Endodermal cell (in vitro differentiated cells): Measurements from ENCODE around the gene GBP7. TPM values are rescaled to one million over a fixed set of nuclear protein-coding genes. Genes with fewer than 3 reads are reported as not detected.

Experiments
- DNase-seq: peaks from one replicate; pipeline ENCODE4 v3.0.0-alpha.2; 2017
- H3K27ac ChIP-seq: 2 replicates; pipeline ENCODE4 v1.5.1; 2013; ENCODE audit warnings: mild to moderate bottlenecking, low read depth, low read length, moderate library complexity
- H3K27me3 ChIP-seq: 2 replicates; pipeline ENCODE4 v1.6.1; 2013; ENCODE audit warnings: mild to moderate bottlenecking, low read length, moderate library complexity; ENCODE audit not compliant: insufficient read depth, control insufficient read depth, poor library complexity, severe bottlenecking
- H3K36me3 ChIP-seq: 2 replicates; pipeline ENCODE4 v1.7.0; 2013; ENCODE audit warnings: mild to moderate bottlenecking, low read length, moderate library complexity; ENCODE audit not compliant: control insufficient read depth, insufficient read depth
- H3K4me1 ChIP-seq: one replicate; pipeline ENCODE4 v1.7.0; 2013; ENCODE audit warnings: low read length; ENCODE audit not compliant: control insufficient read depth, insufficient read depth
- H3K4me3 ChIP-seq: 2 replicates; pipeline ENCODE4 v1.5.1; 2013; ENCODE audit warnings: mild to moderate bottlenecking, low read length, moderate library complexity
- H3K9ac ChIP-seq: 2 replicates; pipeline ENCODE4 v1.6.1; 2013; ENCODE audit warnings: mild to moderate bottlenecking, low read length, moderate library complexity; ENCODE audit not compliant: poor library complexity, severe bottlenecking; ENCODE audit errors: extremely low read depth
- H3K9me3 ChIP-seq: 2 replicates; pipeline ENCODE4 v1.6.1; 2013; ENCODE audit warnings: mild to moderate bottlenecking, low read length, moderate library complexity; ENCODE audit not compliant: control insufficient read depth
- H3K27ac Mint-ChIP-seq: 2 replicates; pipeline ENCODE4 v1.8.0; 2020; ENCODE audit warnings: mixed read lengths
- H3K27me3 Mint-ChIP-seq: 2 replicates; pipeline ENCODE4 v1.8.0; 2021; ENCODE audit warnings: mild to moderate bottlenecking, mixed read lengths; ENCODE audit not compliant: insufficient read depth
- H3K36me3 Mint-ChIP-seq: 2 replicates; pipeline ENCODE4 v1.8.0; 2020; ENCODE audit warnings: low read depth, mixed read lengths
- H3K4me1 Mint-ChIP-seq: 2 replicates; pipeline ENCODE4 v1.8.0; 2020; ENCODE audit warnings: mixed read lengths
- H3K4me3 Mint-ChIP-seq: 2 replicates; pipeline ENCODE4 v1.8.0; 2020; ENCODE audit warnings: mild to moderate bottlenecking, moderate library complexity, mixed read lengths
- H3K9me3 Mint-ChIP-seq: 2 replicates; pipeline ENCODE4 v1.8.0; 2020; ENCODE audit warnings: mild to moderate bottlenecking, mixed read lengths
- CTCF ChIP-seq: fragments of 200-600 bp; sonication (generic); conservative IDR thresholded peaks from 2 replicates; pipeline ENCODE4 v1.5.0; 2021; ENCODE audit warnings: antibody characterized with exemption, mild to moderate bottlenecking
- whole genome bisulfite sequencing, 2 experiments: methylation state at CpG; one replicate each; pipeline versions ENCODE4 v1.1.5 to v1.1.7; 2013; ENCODE audit warnings: missing lambda C conversion rate in 2 of 2, mixed read lengths in 1 of 2; ENCODE audit not compliant: insufficient coverage in 1 of 2, insufficient read length in 1 of 2; 5-methylcytosine and 5-hydroxymethylcytosine counted together
- total RNA-seq, 2 donors: library from RNA; stranded (reverse); fragmentation: NEBNext Ultra II Directional in 1 of 2; extraction: Animal tissue kit (Norgen Biotek cat#: 25700) in 1 of 2; gene quantifications; 2 replicates in 1 of 2; 3 replicates in 1 of 2; pipeline ENCODE4 v1.2.1, GENCODE V29; 2021

GBP7 gene
- total RNA-seq, 2 donors from 2014 or later: not detected

DNA sequence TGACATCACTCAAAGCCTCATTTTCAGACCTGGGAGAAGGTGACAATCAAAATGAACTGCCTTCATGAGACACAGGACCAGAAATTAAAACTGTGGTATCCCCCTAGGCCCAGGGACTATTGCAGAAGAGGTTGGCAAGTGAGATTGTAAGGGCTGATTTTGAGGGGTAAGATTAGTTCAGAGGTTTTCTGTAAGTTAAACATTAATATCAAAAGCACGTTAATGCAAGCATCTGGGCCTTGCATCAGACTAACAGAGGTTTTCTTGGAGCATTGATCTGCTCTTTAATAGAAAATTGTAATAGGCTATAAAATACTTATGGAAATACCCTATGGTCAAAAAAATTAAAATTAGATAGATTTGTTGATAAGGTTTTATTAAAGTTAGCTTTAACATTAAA, 37.5 kb upstream of the GBP7 start:
- Mint-ChIP-seq H3K4me1 (no peaks in the 10 kb centered on the region), H3K4me3 (no peak overlapping the region), H3K36me3 (no peaks in the 10 kb centered on the region), H3K27ac (no peak overlapping the region), H3K27me3 (no peaks in the 10 kb centered on the region), H3K9me3 (peaks cover 60% of the 10 kb centered on the region)
- WGBS, 2 experiments: 82 to 100% methylated on average over 1 of the region's 1 CpG
- H3K9me3 ChIP-seq: peaks cover 56% of the 10 kb centered on the region
- no peak overlapping the region for H3K4me3 ChIP-seq
- DNase-seq: no peak
- no peak overlapping the region for H3K27ac ChIP-seq
- H3K36me3 ChIP-seq: no peaks in the 10 kb centered on the region
- no peak for TF ChIP-seq CTCF
- no peaks in the 10 kb centered on the region for H3K4me1 ChIP-seq
- H3K27me3 ChIP-seq: no peaks in the 10 kb centered on the region
- H3K9ac ChIP-seq: no peak overlapping the region

GRCh38 chr1:89211035-89211634, 35.3 kb upstream of the GBP7 start:
- Histone ChIP-seq H3K4me3 (peak overlapping the region; percentile 4), H3K9me3 (peaks cover 44% of the 10 kb centered on the region), H3K9ac (no peak overlapping the region), H3K36me3 (no peaks in the 10 kb centered on the region), H3K27ac (no peak overlapping the region), H3K27me3 (no peaks in the 10 kb centered on the region), H3K4me1 (no peaks in the 10 kb centered on the region)
- WGBS, 2 experiments: 100% methylated on average over 1 of the region's 1 CpG; no CpG with 5 or more reads in 1 of the 2 experiments
- Mint-ChIP-seq H3K27ac (no peak overlapping the region), H3K27me3 (no peaks in the 10 kb centered on the region), H3K9me3 (peaks cover 57% of the 10 kb centered on the region), H3K36me3 (peaks cover 3% of the 10 kb centered on the region), H3K4me1 (no peaks in the 10 kb centered on the region), H3K4me3 (no peak overlapping the region)
- no peak for DNase-seq
- TF ChIP-seq CTCF: no peak

- peaks cover 3% of the 10 kb centered on the region for H3K4me1 Mint-ChIP-seq
Measured at GRCh38 chr1:89206373-89206772, 30.6 kb upstream of the GBP7 start.

More at GRCh38 chr1:89206373-89206772, 30.6 kb upstream of the GBP7 start:
- H3K27ac ChIP-seq: no peak overlapping the region
- H3K36me3 Mint-ChIP-seq: peaks cover 3% of the 10 kb centered on the region
- H3K27ac Mint-ChIP-seq: no peak overlapping the region
- peaks cover 59% of the 10 kb centered on the region for H3K9me3 Mint-ChIP-seq
- 94 to 97% methylated on average over 3 of the region's 3 CpGs for WGBS, 2 experiments
- no peak for TF ChIP-seq CTCF
- no peaks in the 10 kb centered on the region for H3K4me1 ChIP-seq
- H3K4me3 ChIP-seq: no peak overlapping the region
- peaks cover 49% of the 10 kb centered on the region for H3K9me3 ChIP-seq
- no peak overlapping the region for H3K4me3 Mint-ChIP-seq
- no peak for DNase-seq
- H3K36me3 ChIP-seq: no peaks in the 10 kb centered on the region
- no peak overlapping the region for H3K9ac ChIP-seq
- no peaks in the 10 kb centered on the region for H3K27me3 ChIP-seq
- no peaks in the 10 kb centered on the region for H3K27me3 Mint-ChIP-seq
